VCaP (cell line): ENCODE measurements around the gene SYPL1.

ENCODE experiments used
- H3K27ac ChIP-seq: fragments of 450-650 bp; 2 replicates; pipeline ENCODE4 v1.5.1; 2017
- CTCF ChIP-seq: fragments of 450-650 bp; conservative IDR thresholded peaks from 2 replicates; pipeline ENCODE4 v1.5.1; 2017; ENCODE audit warnings: mild to moderate bottlenecking, moderate library complexity

Gene SYPL1

GRCh38 chr7:106112118-106112971 lies at the start of gene SYPL1:
Gene SYPL1, minus strand, starts transcription at chr7:106112312. Its CDS starts 104 bp downstream, at chr7:106112208.
- no peak for TF ChIP-seq CTCF
- peak within 1 kb of the TSS; percentile 99 for H3K27ac ChIP-seq

GRCh38 chr7:106155027-106155426 lies 42.9 kb upstream of the SYPL1 start:
- no peak for TF ChIP-seq CTCF
- H3K27ac ChIP-seq, result no peak overlapping the region

GRCh38 chr7:106153891-106154449 lies 41.9 kb upstream of the SYPL1 start:
- H3K27ac ChIP-seq, result peak overlapping the region; percentile 13; the same call in 1 of the 2 replicates
- TF ChIP-seq CTCF, result peak; percentile 99

- H3K27ac ChIP-seq, result no peak overlapping the region
- no peak for TF ChIP-seq CTCF
Observed at GRCh38 chr7:106152313-106152665, 40.2 kb upstream of the SYPL1 start.

GRCh38 chr7:106151459-106152312 lies 39.6 kb upstream of the SYPL1 start:
- TF ChIP-seq CTCF, result no peak
- no peak overlapping the region for H3K27ac ChIP-seq

GRCh38 chr7:106143711-106144337 lies 31.7 kb upstream of the SYPL1 start:
- no peak overlapping the region for H3K27ac ChIP-seq
- TF ChIP-seq CTCF, result no peak
